Liver (tissue), 9 donors: Measurements from ENCODE around the gene WHRN. TPM values are rescaled to one million over a fixed set of nuclear protein-coding genes. Genes with fewer than 3 reads are reported as not detected.

Experiments used
- DNase-seq: peaks from one replicate; pipeline ENCODE4 v3.0.0-alpha.2; 2017; ENCODE audit warnings: low spot score
- H3K27ac ChIP-seq, 2 donors: one replicate each; pipeline ENCODE4 v1.7.0; 2013; ENCODE audit warnings: inconsistent platforms in 2 of 2, low read length in 2 of 2, control low read depth in 1 of 2, low read depth in 1 of 2, mild to moderate bottlenecking in 1 of 2
- H3K27me3 ChIP-seq, 4 donors: one replicate each; pipeline versions ENCODE4 v1.6.1 to v1.7.0; 2013; ENCODE audit warnings: low read length in 3 of 4, inconsistent platforms in 1 of 4, mild to moderate bottlenecking in 1 of 4, moderate library complexity in 1 of 4; ENCODE audit not compliant: control insufficient read depth in 4 of 4, insufficient read depth in 4 of 4
- H3K36me3 ChIP-seq, 4 donors: one replicate each; pipeline versions ENCODE4 v1.6.1 to v1.7.0; 2013; ENCODE audit warnings: low read length in 3 of 4, mild to moderate bottlenecking in 3 of 4, low read depth in 1 of 4, moderate library complexity in 1 of 4; ENCODE audit not compliant: control insufficient read depth in 4 of 4, insufficient read depth in 3 of 4
- H3K4me1 ChIP-seq, 4 donors: one replicate each; pipeline versions ENCODE4 v1.6.1 to v1.7.0; 2013; ENCODE audit warnings: low read length in 3 of 4, mild to moderate bottlenecking in 3 of 4, moderate library complexity in 1 of 4; ENCODE audit not compliant: control insufficient read depth in 4 of 4, insufficient read depth in 4 of 4
- H3K4me3 ChIP-seq, 3 donors: one replicate each; pipeline versions ENCODE4 v1.6.1 to v1.7.0; 2013; ENCODE audit warnings: low read length in 3 of 3, control low read depth in 1 of 3, low read depth in 1 of 3, mild to moderate bottlenecking in 1 of 3
- H3K9ac ChIP-seq, 2 donors: one replicate each; pipeline ENCODE4 v1.7.0; 2013; ENCODE audit warnings: low read length in 2 of 2, mild to moderate bottlenecking in 2 of 2, moderate library complexity in 2 of 2, control low read depth in 1 of 2, low read depth in 1 of 2
- H3K9me3 ChIP-seq, 4 donors: one replicate each; pipeline versions ENCODE4 v1.6.1 to v1.7.0; 2013; ENCODE audit warnings: low read length in 3 of 4; ENCODE audit not compliant: control insufficient read depth in 4 of 4
- EGR1 ChIP-seq, 2 donors: IDR thresholded peaks; 2 replicates each; pipeline ENCODE4 v1.6.1; 2016 to 2018; ENCODE audit warnings: antibody characterized with exemption in 2 of 2, low read depth in 2 of 2
- FOXA1 ChIP-seq: IDR thresholded peaks from 2 replicates; pipeline ENCODE4 v1.6.1; 2016; ENCODE audit warnings: antibody characterized with exemption
- FOXA2 ChIP-seq: IDR thresholded peaks from 2 replicates; pipeline ENCODE4 v1.6.1; 2016; ENCODE audit warnings: antibody characterized with exemption
- GABPA ChIP-seq, 2 donors: IDR thresholded peaks in 1 of 2; conservative IDR thresholded peaks in 1 of 2; 2 replicates each; pipeline ENCODE4 v1.6.1; 2016; ENCODE audit warnings: antibody characterized with exemption in 2 of 2, mild to moderate bottlenecking in 1 of 2, moderate library complexity in 1 of 2
- HNF4A ChIP-seq, 2 donors: conservative IDR thresholded peaks; 2 replicates each; pipeline ENCODE4 v1.6.1; 2016; ENCODE audit warnings: antibody characterized with exemption in 2 of 2, mild to moderate bottlenecking in 2 of 2
- HNF4G ChIP-seq: IDR thresholded peaks from 2 replicates; pipeline ENCODE4 v1.6.1; 2016; ENCODE audit warnings: antibody characterized with exemption
- JUND ChIP-seq, 2 donors: IDR thresholded peaks; 2 replicates each; pipeline ENCODE4 v1.6.1; 2016; ENCODE audit warnings: antibody characterized with exemption in 2 of 2
- NR2F2 ChIP-seq: IDR thresholded peaks from 2 replicates; pipeline ENCODE4 v1.6.1; 2016; ENCODE audit warnings: antibody characterized with exemption
- RXRA ChIP-seq, 2 donors: IDR thresholded peaks; 2 replicates each; pipeline ENCODE4 v1.6.1; 2017 to 2018; ENCODE audit warnings: antibody characterized with exemption in 2 of 2, mild to moderate bottlenecking in 1 of 2
- SP1 ChIP-seq: IDR thresholded peaks from 2 replicates; pipeline ENCODE4 v1.6.1; 2018; ENCODE audit warnings: antibody characterized with exemption, mild to moderate bottlenecking
- TAF1 ChIP-seq: conservative IDR thresholded peaks from 2 replicates; pipeline ENCODE4 v1.6.1; 2016; ENCODE audit warnings: antibody characterized with exemption, mild to moderate bottlenecking
- YY1 ChIP-seq: IDR thresholded peaks from 2 replicates; pipeline ENCODE4 v1.6.1; 2016; ENCODE audit warnings: antibody characterized with exemption, mild to moderate bottlenecking
- WGBS: extraction: QIAGEN DNeasy Blood & Tissue Kit; methylation state at CpG from one replicate; pipeline ENCODE4 v1.1.7; 2013; 5-methylcytosine and 5-hydroxymethylcytosine counted together
- polyA plus RNA-seq, 2 donors: library from polyadenylated mRNA; stranded (reverse) in 1 of 2; unstranded in 1 of 2; fragments of 200-250 nt in 1 of 2; fragments of >200 nt in 1 of 2; fragmentation: Nextera tagmentation in 1 of 2; extraction: Ambion mirVana in 1 of 2; gene quantifications; one replicate each; pipeline versions ENCODE4 v1.2.1 to v1.2.3, GENCODE V29; 2013 to 2015
- total RNA-seq, 2 donors: library from RNA; depleted of rRNA; stranded (reverse); fragments of >200 nt; gene quantifications; one replicate each; pipeline ENCODE4 v1.2.3, GENCODE V29; 2014
- TF ChIP-seq, protein P1 (sequence below): IDR thresholded peaks from 2 replicates; pipeline ENCODE4 v1.6.1; 2016; ENCODE audit warnings: antibody characterized with exemption
- TF ChIP-seq, protein P2 (sequence below): fragments of 150-350 bp; IDR thresholded peaks from 2 replicates; pipeline ENCODE4 v1.5.1; 2017; ENCODE audit warnings: improper control_type of control experiment, low read depth, low read length; ENCODE audit not compliant: missing input control
- TF ChIP-seq, protein P3 (sequence below): IDR thresholded peaks from 2 replicates; pipeline ENCODE4 v1.6.1; 2016; ENCODE audit warnings: antibody characterized with exemption
- TF ChIP-seq, protein P4 (sequence below): IDR thresholded peaks from 2 replicates; pipeline ENCODE4 v1.6.1; 2016; ENCODE audit warnings: antibody characterized with exemption
- donor health status: healthy.
- donor health status: healthy.
- donor health status: healthy.
- donor health status: healthy.
- donor health status: healthy.

Gene WHRN
- total and polyA plus RNA-seq, 4 donors: 0.42 to 1.9 (median 0.88) TPM

DNA sequence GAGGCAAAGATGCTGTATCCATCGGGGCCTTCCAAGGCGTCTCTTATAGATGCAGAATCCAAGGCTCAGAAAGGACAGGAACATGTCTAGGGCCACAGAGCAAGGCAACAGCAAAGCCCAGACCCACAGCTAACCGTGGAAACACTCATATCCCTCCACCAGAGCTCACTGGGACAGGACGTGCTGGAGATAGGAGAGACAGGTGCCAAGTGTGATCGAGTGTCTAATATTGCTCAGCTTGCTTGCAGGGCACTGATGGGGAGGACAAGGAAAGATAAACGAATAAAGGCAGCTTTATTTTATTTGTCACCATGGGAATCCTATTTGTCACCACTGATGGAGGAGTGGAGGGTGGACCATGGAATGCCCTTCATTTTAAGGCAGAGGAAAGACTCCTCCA is 73.5 kb downstream of the WHRN start:
- no peak for TF ChIP-seq NR2F2
- no peak for TF ChIP-seq SP1
- TF ChIP-seq HNF4A (conservative IDR thresholded peaks at IDR 0.05): no peak
- TF ChIP-seq EGR1 (IDR thresholded peaks at IDR 0.05; ENCODE audit: low read depth in 2 of 2): no peak
- Histone ChIP-seq H3K27ac (no peak overlapping the region), H3K9ac (no peak overlapping the region), H3K4me3 (no peak overlapping the region), H3K36me3 (no peaks in the 10 kb centered on the region), H3K9me3 (no peaks in the 10 kb centered on the region), H3K4me1 (no peaks in the 10 kb centered on the region), H3K27me3 (no peaks in the 10 kb centered on the region)
- WGBS: 89% methylated on average over 6 of the region's 6 CpGs
- no peak for DNase-seq

DNA sequence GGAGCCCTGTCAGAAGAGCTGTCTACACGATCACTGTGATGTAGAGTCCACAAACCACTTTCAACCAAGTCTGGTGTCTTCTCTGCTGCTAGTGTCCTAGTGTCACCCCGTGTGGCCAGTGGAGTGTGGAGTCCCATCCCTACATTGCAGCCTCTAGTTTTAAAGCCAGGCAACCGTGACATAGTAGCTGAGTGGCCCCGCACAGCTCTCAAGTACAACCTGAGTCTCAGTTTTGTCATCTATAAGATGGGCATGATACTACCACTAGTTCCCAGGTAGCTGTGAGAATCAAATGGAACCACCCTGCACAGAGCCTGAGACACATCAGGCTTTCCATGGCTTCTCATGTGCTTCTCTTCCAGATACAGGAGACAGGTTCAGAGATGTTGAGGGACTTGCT is 74.3 kb downstream of the WHRN start:
- Histone ChIP-seq H3K4me1 (no peaks in the 10 kb centered on the region), H3K9me3 (no peaks in the 10 kb centered on the region), H3K4me3 (no peak overlapping the region), H3K27me3 (no peaks in the 10 kb centered on the region), H3K27ac (no peak overlapping the region), H3K36me3 (no peaks in the 10 kb centered on the region), H3K9ac (no peak overlapping the region)
- TF ChIP-seq, protein P1, sequence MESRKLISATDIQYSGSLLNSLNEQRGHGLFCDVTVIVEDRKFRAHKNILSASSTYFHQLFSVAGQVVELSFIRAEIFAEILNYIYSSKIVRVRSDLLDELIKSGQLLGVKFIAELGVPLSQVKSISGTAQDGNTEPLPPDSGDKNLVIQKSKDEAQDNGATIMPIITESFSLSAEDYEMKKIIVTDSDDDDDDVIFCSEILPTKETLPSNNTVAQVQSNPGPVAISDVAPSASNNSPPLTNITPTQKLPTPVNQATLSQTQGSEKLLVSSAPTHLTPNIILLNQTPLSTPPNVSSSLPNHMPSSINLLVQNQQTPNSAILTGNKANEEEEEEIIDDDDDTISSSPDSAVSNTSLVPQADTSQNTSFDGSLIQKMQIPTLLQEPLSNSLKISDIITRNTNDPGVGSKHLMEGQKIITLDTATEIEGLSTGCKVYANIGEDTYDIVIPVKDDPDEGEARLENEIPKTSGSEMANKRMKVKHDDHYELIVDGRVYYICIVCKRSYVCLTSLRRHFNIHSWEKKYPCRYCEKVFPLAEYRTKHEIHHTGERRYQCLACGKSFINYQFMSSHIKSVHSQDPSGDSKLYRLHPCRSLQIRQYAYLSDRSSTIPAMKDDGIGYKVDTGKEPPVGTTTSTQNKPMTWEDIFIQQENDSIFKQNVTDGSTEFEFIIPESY: no peak
- TF ChIP-seq, protein P2, sequence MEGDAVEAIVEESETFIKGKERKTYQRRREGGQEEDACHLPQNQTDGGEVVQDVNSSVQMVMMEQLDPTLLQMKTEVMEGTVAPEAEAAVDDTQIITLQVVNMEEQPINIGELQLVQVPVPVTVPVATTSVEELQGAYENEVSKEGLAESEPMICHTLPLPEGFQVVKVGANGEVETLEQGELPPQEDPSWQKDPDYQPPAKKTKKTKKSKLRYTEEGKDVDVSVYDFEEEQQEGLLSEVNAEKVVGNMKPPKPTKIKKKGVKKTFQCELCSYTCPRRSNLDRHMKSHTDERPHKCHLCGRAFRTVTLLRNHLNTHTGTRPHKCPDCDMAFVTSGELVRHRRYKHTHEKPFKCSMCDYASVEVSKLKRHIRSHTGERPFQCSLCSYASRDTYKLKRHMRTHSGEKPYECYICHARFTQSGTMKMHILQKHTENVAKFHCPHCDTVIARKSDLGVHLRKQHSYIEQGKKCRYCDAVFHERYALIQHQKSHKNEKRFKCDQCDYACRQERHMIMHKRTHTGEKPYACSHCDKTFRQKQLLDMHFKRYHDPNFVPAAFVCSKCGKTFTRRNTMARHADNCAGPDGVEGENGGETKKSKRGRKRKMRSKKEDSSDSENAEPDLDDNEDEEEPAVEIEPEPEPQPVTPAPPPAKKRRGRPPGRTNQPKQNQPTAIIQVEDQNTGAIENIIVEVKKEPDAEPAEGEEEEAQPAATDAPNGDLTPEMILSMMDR: no peak
- TF ChIP-seq JUND (IDR thresholded peaks at IDR 0.05) (no peak), SP1 (no peak), FOXA2 (no peak), TAF1 (no peak), GABPA (IDR thresholded peaks at IDR 0.05 in 1 of 2, conservative IDR thresholded peaks at IDR 0.05 in 1 of 2) (no peak), NR2F2 (no peak), FOXA1 (no peak)
- TF ChIP-seq, protein P3, sequence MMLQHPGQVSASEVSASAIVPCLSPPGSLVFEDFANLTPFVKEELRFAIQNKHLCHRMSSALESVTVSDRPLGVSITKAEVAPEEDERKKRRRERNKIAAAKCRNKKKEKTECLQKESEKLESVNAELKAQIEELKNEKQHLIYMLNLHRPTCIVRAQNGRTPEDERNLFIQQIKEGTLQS: no peak
- TF ChIP-seq, protein P4, sequence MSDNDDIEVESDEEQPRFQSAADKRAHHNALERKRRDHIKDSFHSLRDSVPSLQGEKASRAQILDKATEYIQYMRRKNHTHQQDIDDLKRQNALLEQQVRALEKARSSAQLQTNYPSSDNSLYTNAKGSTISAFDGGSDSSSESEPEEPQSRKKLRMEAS: no peak
- DNase-seq: no peak
- 89% methylated on average over 4 of the region's 4 CpGs for whole genome bisulfite sequencing

DNA sequence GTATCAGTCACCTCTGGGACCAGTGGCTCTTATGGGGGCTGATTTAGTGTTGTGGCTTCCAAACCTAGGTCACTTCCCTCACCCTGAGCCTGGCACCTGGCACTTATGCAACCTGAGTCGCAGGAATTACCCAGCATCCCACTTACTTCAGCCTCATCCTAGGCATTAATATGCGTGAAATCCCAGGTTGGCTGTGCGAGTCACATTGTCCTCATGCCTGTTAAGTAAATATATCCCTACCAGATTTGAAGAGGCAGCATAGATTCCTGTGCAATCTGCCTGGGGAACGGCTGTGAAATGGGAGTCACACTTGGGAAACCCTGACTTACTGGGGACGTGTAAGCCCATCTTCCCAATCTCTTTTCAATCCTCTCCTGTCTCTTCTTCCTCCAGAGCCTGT is 74.8 kb downstream of the WHRN start:
- Histone ChIP-seq H3K4me1 (no peaks in the 10 kb centered on the region), H3K9ac (no peak overlapping the region), H3K4me3 (no peak overlapping the region), H3K27me3 (no peaks in the 10 kb centered on the region), H3K9me3 (no peaks in the 10 kb centered on the region), H3K27ac (no peak overlapping the region), H3K36me3 (no peaks in the 10 kb centered on the region)
- 95% methylated on average over 5 of the region's 5 CpGs for WGBS
- no peak for DNase-seq
- TF ChIP-seq, protein P4: no peak
- no peak for TF ChIP-seq HNF4A (conservative IDR thresholded peaks at IDR 0.05)
- no peak for TF ChIP-seq HNF4G
- TF ChIP-seq EGR1 (IDR thresholded peaks at IDR 0.05; ENCODE audit: low read depth in 2 of 2): no peak
- no peak for TF ChIP-seq FOXA1
- TF ChIP-seq FOXA2: no peak
- TF ChIP-seq, protein P1: no peak
- no peak for TF ChIP-seq RXRA (IDR thresholded peaks at IDR 0.05)
- TF ChIP-seq TAF1: no peak
- TF ChIP-seq GABPA (IDR thresholded peaks at IDR 0.05 in 1 of 2, conservative IDR thresholded peaks at IDR 0.05 in 1 of 2): no peak
- no peak for TF ChIP-seq NR2F2
- no peak for TF ChIP-seq YY1
- TF ChIP-seq SP1: no peak
- TF ChIP-seq, protein P2: no peak
